ENCODE results near the gene ETF1.
A peak's percentile ranks its signal among the peaks of the same experiment; 100 is the strongest.

Gene ETF1

DNA sequence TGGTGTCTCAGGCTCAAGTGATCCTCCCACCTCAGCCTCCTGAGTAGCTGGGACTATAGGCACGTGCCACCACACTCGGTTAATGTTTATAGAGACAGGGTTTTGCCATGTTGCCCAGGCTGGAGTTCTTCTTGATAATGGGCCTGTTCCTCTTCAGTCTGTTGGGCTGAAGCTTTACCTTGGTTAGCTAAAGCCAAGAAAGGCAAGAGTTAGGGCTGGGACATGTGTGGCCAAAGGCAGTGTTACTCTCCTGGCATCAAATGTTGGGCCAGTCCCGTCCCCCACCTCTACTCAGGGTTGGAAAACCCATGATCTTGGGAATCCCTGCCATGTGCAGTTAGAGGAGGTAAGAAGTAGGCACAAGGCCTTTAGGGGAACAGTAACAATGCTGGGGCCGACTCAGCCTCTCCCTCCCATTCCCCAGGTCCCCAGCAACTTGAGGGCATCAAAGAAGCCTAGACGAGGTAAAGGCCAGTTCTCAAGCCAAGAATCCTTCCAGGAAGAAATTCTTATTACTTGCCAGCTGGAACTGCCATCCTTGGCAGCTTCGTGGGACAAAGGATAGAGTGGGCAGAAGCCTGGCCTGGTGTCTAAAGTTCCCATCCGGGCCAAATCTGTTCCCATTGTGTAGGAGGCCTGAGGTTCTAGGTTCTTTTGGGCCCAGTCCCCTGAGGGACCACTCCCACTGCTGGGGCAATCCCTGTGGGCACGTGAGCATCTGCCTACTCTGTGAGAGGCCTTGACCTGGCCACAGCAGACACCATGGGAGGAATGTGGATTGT is 73.3 kb downstream of the ETF1 start:
- ChIA-PET CTCF (interaction anchor here (0.8 to 29.7 kb wide), 5 partner anchors 13 to 29 kb away, joined by 3 to 494 read pairs (median 4); no protein-coding TSS in a partner anchor), POLR2A (interaction anchor here (0.6 to 1.0 kb wide), 2 partner anchors 12 to 35 kb away, joined by 3 to 5 read pairs; no protein-coding TSS in a partner anchor)
- no peak overlapping the region for H3K4me3 ChIP-seq (ENCODE audit: control insufficient read depth in 1 of 7, extremely low read depth in 1 of 7, insufficient read depth in 4 of 7, low read depth in 2 of 7, low read length in 6 of 7)
- DNase-seq, result peak in 2 of 3 donors; percentile 37 to 68
- peaks cover 0 to 24% (median 11%) of the 10 kb centered on the region in 5 experiments for H3K27me3 ChIP-seq (replicated peaks in 2 of 5; ENCODE audit: control insufficient read depth in 4 of 5, insufficient read depth in 5 of 5, low read length in 4 of 5)
- whole genome bisulfite sequencing (ENCODE audit: insufficient coverage), result 95% methylated on average over 6 of the region's 8 CpGs
- peaks cover 0 to 16% (median 13%) of the 10 kb centered on the region in 4 experiments for H3K4me1 ChIP-seq (ENCODE audit: control extremely low read depth in 1 of 4, control insufficient read depth in 4 of 4, insufficient read depth in 4 of 4, low read length in 3 of 4)
- peaks cover 0 to 18% (median 7%) of the 10 kb centered on the region in 4 experiments for H3K36me3 ChIP-seq (ENCODE audit: control insufficient read depth in 4 of 4, insufficient read depth in 4 of 4, low read length in 3 of 4)
- H3K27ac ChIP-seq (ENCODE audit: insufficient read depth in 1 of 2, low read depth in 1 of 2, low read length in 2 of 2, poor library complexity in 1 of 2, severe bottlenecking in 2 of 2), result no peak overlapping the region
- no peaks in the 10 kb centered on the region for H3K9me3 ChIP-seq (ENCODE audit: control extremely low read depth in 1 of 5, control insufficient read depth in 4 of 5, insufficient read depth in 2 of 5, low read depth in 1 of 5, low read length in 4 of 5)

DNA sequence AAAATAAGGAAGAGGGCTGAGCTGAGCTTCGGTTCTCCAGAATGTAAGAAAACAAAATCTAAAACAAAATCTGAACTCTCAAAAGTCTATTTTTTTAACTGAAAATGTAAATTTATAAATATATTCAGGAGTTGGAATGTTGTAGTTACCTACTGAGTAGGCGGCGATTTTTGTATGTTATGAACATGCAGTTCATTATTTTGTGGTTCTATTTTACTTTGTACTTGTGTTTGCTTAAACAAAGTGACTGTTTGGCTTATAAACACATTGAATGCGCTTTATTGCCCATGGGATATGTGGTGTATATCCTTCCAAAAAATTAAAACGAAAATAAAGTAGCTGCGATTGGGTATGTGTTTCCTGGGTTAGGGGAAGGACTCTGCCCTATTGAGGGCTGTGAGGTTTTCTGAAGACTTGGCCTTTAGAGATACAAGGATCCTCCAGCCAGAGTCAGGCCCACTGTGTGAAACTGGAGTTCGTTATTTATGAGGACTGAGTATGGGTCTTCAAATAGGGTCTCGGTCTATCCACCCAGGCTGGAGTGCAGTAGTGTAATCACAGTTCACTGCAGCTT is 74.0 kb downstream of the ETF1 start:
- Histone ChIP-seq H3K36me3 (ENCODE audit: control insufficient read depth in 4 of 4, insufficient read depth in 4 of 4, low read length in 3 of 4) (peaks cover 0 to 18% (median 7%) of the 10 kb centered on the region in 4 experiments), H3K4me3 (ENCODE audit: control insufficient read depth in 1 of 7, extremely low read depth in 1 of 7, insufficient read depth in 4 of 7, low read depth in 2 of 7, low read length in 6 of 7) (no peak overlapping the region), H3K9me3 (ENCODE audit: control extremely low read depth in 1 of 5, control insufficient read depth in 4 of 5, insufficient read depth in 2 of 5, low read depth in 1 of 5, low read length in 4 of 5) (no peaks in the 10 kb centered on the region), H3K4me1 (ENCODE audit: control extremely low read depth in 1 of 4, control insufficient read depth in 4 of 4, insufficient read depth in 4 of 4, low read length in 3 of 4) (peaks cover 0 to 21% (median 17%) of the 10 kb centered on the region in 4 experiments), H3K27ac (ENCODE audit: insufficient read depth in 1 of 2, low read depth in 1 of 2, low read length in 2 of 2, poor library complexity in 1 of 2, severe bottlenecking in 2 of 2) (no peak overlapping the region), H3K27me3 (replicated peaks in 2 of 5; ENCODE audit: control insufficient read depth in 4 of 5, insufficient read depth in 5 of 5, low read length in 4 of 5) (peaks cover 0 to 24% (median 11%) of the 10 kb centered on the region in 5 experiments)
- no peak for DNase-seq
- 96% methylated on average over 7 of the region's 8 CpGs for WGBS (ENCODE audit: insufficient coverage)
- ChIA-PET CTCF (interaction anchor here (0.8 to 29.7 kb wide), 4 partner anchors 12 to 30 kb away, joined by 3 to 494 read pairs (median 4); no protein-coding TSS in a partner anchor), POLR2A (interaction anchor here (1.0 kb wide), 1 partner anchor 35 kb away, joined by 3 read pairs; no protein-coding TSS in a partner anchor)

DNA sequence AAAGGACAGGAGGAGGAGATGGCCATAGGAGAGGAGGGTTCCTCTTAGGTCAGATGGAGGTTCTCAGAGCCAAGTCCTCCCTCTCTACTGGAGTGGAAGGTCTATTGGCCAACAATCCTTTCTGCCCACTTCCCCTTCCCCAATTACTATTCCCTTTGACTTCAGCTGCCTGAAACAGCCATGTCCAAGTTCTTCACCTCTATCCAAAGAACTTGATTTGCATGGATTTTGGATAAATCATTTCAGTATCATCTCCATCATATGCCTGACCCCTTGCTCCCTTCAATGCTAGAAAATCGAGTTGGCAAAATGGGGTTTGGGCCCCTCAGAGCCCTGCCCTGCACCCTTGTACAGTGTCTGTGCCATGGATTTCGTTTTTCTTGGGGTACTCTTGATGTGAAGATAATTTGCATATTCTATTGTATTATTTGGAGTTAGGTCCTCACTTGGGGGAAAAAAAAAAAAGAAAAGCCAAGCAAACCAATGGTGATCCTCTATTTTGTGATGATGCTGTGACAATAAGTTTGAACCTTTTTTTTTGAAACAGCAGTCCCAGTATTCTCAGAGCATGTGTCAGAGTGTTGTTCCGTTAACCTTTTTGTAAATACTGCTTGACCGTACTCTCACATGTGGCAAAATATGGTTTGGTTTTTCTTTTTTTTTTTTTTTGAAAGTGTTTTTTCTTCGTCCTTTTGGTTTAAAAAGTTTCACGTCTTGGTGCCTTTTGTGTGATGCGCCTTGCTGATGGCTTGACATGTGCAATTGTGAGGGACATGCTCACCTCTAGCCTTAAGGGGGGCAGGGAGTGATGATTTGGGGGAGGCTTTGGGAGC is 74.7 kb downstream of the ETF1 start:
- Histone ChIP-seq H3K27ac (ENCODE audit: insufficient read depth in 1 of 2, low read depth in 1 of 2, low read length in 2 of 2, poor library complexity in 1 of 2, severe bottlenecking in 2 of 2) (no peak overlapping the region), H3K36me3 (ENCODE audit: control insufficient read depth in 4 of 4, insufficient read depth in 4 of 4, low read length in 3 of 4) (peaks cover 0 to 18% (median 7%) of the 10 kb centered on the region in 4 experiments), H3K9me3 (ENCODE audit: control extremely low read depth in 1 of 5, control insufficient read depth in 4 of 5, insufficient read depth in 2 of 5, low read depth in 1 of 5, low read length in 4 of 5) (no peaks in the 10 kb centered on the region), H3K4me3 (ENCODE audit: control insufficient read depth in 1 of 7, extremely low read depth in 1 of 7, insufficient read depth in 4 of 7, low read depth in 2 of 7, low read length in 6 of 7) (no peak overlapping the region), H3K27me3 (replicated peaks in 2 of 5; ENCODE audit: control insufficient read depth in 4 of 5, insufficient read depth in 5 of 5, low read length in 4 of 5) (peaks cover 0 to 24% (median 11%) of the 10 kb centered on the region in 5 experiments), H3K4me1 (ENCODE audit: control extremely low read depth in 1 of 4, control insufficient read depth in 4 of 4, insufficient read depth in 4 of 4, low read length in 3 of 4) (peaks cover 0 to 27% (median 22%) of the 10 kb centered on the region in 4 experiments)
- DNase-seq, result peak in 1 of 3 donors; percentile 50
- WGBS (ENCODE audit: insufficient coverage), result 100% methylated on average over 2 of the region's 7 CpGs
- CTCF ChIA-PET, result interaction anchor here (0.8 to 29.7 kb wide), 4 partner anchors 11 to 31 kb away, joined by 3 to 494 read pairs (median 4); no protein-coding TSS in a partner anchor
- POLR2A ChIA-PET, result interaction anchor here (0.6 kb wide), 1 partner anchor 1177 kb away, joined by 3 read pairs; no protein-coding TSS in a partner anchor

DNA sequence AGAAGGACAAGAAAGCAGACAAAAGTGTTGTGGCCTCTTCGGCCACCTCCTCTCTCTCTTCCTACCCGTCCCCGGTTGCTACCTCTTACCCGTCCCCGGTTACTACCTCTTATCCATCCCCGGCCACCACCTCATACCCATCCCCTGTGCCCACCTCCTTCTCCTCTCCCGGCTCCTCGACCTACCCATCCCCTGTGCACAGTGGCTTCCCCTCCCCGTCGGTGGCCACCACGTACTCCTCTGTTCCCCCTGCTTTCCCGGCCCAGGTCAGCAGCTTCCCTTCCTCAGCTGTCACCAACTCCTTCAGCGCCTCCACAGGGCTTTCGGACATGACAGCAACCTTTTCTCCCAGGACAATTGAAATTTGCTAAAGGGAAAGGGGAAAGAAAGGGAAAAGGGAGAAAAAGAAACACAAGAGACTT is 75.3 kb downstream of the ETF1 start:
- ChIA-PET CTCF (interaction anchor here (0.9 to 29.7 kb wide), 3 partner anchors 10 to 31 kb away, joined by 3 to 494 read pairs (median 143); no protein-coding TSS in a partner anchor), POLR2A (interaction anchor here (0.6 kb wide), 1 partner anchor 1177 kb away, joined by 3 read pairs; no protein-coding TSS in a partner anchor)
- Histone ChIP-seq H3K4me3 (ENCODE audit: control insufficient read depth in 1 of 7, extremely low read depth in 1 of 7, insufficient read depth in 4 of 7, low read depth in 2 of 7, low read length in 6 of 7) (peak overlapping the region in 1 of 7 experiments; percentile 88), H3K27me3 (replicated peaks in 2 of 5; ENCODE audit: control insufficient read depth in 4 of 5, insufficient read depth in 5 of 5, low read length in 4 of 5) (peaks cover 0 to 24% (median 11%) of the 10 kb centered on the region in 5 experiments), H3K4me1 (ENCODE audit: control extremely low read depth in 1 of 4, control insufficient read depth in 4 of 4, insufficient read depth in 4 of 4, low read length in 3 of 4) (peaks cover 0 to 30% (median 23%) of the 10 kb centered on the region in 4 experiments), H3K9me3 (ENCODE audit: control extremely low read depth in 1 of 5, control insufficient read depth in 4 of 5, insufficient read depth in 2 of 5, low read depth in 1 of 5, low read length in 4 of 5) (no peaks in the 10 kb centered on the region), H3K36me3 (ENCODE audit: control insufficient read depth in 4 of 4, insufficient read depth in 4 of 4, low read length in 3 of 4) (peaks cover 0 to 18% (median 7%) of the 10 kb centered on the region in 4 experiments), H3K27ac (ENCODE audit: insufficient read depth in 1 of 2, low read depth in 1 of 2, low read length in 2 of 2, poor library complexity in 1 of 2, severe bottlenecking in 2 of 2) (no peak overlapping the region)
- WGBS (ENCODE audit: insufficient coverage), result 94% methylated on average over 9 of the region's 14 CpGs
- no peak for DNase-seq

DNA sequence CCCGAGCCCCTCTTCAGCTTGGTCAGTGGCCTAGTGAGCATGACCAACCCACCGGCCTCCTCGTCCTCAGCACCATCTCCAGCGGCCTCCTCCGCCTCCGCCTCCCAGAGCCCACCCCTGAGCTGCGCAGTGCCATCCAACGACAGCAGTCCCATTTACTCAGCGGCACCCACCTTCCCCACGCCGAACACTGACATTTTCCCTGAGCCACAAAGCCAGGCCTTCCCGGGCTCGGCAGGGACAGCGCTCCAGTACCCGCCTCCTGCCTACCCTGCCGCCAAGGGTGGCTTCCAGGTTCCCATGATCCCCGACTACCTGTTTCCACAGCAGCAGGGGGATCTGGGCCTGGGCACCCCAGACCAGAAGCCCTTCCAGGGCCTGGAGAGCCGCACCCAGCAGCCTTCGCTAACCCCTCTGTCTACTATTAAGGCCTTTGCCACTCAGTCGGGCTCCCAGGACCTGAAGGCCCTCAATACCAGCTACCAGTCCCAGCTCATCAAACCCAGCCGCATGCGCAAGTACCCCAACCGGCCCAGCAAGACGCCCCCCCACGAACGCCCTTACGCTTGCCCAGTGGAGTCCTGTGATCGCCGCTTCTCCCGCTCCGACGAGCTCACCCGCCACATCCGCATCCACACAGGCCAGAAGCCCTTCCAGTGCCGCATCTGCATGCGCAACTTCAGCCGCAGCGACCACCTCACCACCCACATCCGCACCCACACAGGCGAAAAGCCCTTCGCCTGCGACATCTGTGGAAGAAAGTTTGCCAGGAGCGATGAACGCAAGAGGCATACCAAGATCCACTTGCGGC is 75.9 kb downstream of the ETF1 start:
- Histone ChIP-seq H3K4me3 (ENCODE audit: control insufficient read depth in 1 of 7, extremely low read depth in 1 of 7, insufficient read depth in 4 of 7, low read depth in 2 of 7, low read length in 6 of 7) (peak overlapping the region in 4 of 7 experiments; percentile 74 to 88 (median 82)), H3K9me3 (ENCODE audit: control extremely low read depth in 1 of 5, control insufficient read depth in 4 of 5, insufficient read depth in 2 of 5, low read depth in 1 of 5, low read length in 4 of 5) (no peaks in the 10 kb centered on the region), H3K27me3 (replicated peaks in 2 of 5; ENCODE audit: control insufficient read depth in 4 of 5, insufficient read depth in 5 of 5, low read length in 4 of 5) (peaks cover 0 to 24% (median 11%) of the 10 kb centered on the region in 5 experiments), H3K27ac (ENCODE audit: insufficient read depth in 1 of 2, low read depth in 1 of 2, low read length in 2 of 2, poor library complexity in 1 of 2, severe bottlenecking in 2 of 2) (no peak overlapping the region), H3K36me3 (ENCODE audit: control insufficient read depth in 4 of 4, insufficient read depth in 4 of 4, low read length in 3 of 4) (peaks cover 0 to 18% (median 7%) of the 10 kb centered on the region in 4 experiments), H3K4me1 (ENCODE audit: control extremely low read depth in 1 of 4, control insufficient read depth in 4 of 4, insufficient read depth in 4 of 4, low read length in 3 of 4) (peaks cover 0 to 30% (median 23%) of the 10 kb centered on the region in 4 experiments)
- CTCF ChIA-PET, result interaction anchor here (0.6 to 29.7 kb wide), 5 partner anchors 9 to 32 kb away, joined by 3 to 494 read pairs (median 3); partner anchors contain the start of gene REEP2
- 97% methylated on average over 40 of the region's 45 CpGs for WGBS (ENCODE audit: insufficient coverage)
- POLR2A ChIA-PET, result no interaction called here
- no peak for DNase-seq

Data from common myeloid progenitor, CD34-positive (primary cell).